Left lung (tissue), 10 donors: Measurements from ENCODE around the gene GPSM1. TPM values are rescaled to one million over a fixed set of nuclear protein-coding genes. Genes with fewer than 3 reads are reported as not detected.

Source experiments
- ATAC-seq: fragments of 200-7000 bp; cut with Tn5 transposase; one replicate; pipeline ENCODE4 v1.9.1; 2020; ENCODE audit warnings: moderate library complexity
- DNase-seq, 4 donors: peaks; one replicate each; pipeline ENCODE4 v3.0.0-alpha.2; 2013 to 2020
- H3K27ac ChIP-seq, 2 donors: fragments of 200-600 bp; sonication (generic) in 1 of 2; one replicate each; pipeline versions ENCODE4 v1.5.0 to v1.8.0; 2020 to 2021
- H3K27me3 ChIP-seq, 2 donors: fragments of 200-600 bp; sonication (generic) in 1 of 2; one replicate each; pipeline versions ENCODE4 v1.5.0 to v1.8.0; 2020 to 2021
- H3K36me3 ChIP-seq, 2 donors: fragments of 200-600 bp; sonication (generic) in 1 of 2; one replicate each; pipeline versions ENCODE4 v1.5.0 to v1.8.0; 2020 to 2021
- H3K4me1 ChIP-seq, 2 donors: fragments of 200-600 bp; one replicate each; pipeline ENCODE4 v1.8.0; 2021
- H3K4me3 ChIP-seq, 2 donors: fragments of 200-600 bp; sonication (generic) in 1 of 2; one replicate each; pipeline versions ENCODE4 v1.5.0 to v1.8.0; 2020 to 2021; ENCODE audit warnings: mild to moderate bottlenecking in 1 of 2
- H3K9me3 ChIP-seq, 2 donors: fragments of 200-600 bp; sonication (generic) in 1 of 2; one replicate each; pipeline versions ENCODE4 v1.5.0 to v1.8.0; 2020 to 2021
- intact Hi-C, 2 donors: fragments of 100-400 bp; cut with DNase I; formaldehyde crosslinking; loops; one replicate each; pipeline versions ENCODE4 v1.11.2 to v1.14.2; 2022
- polyA plus RNA-seq, 6 donors: library from polyadenylated mRNA; unstranded; fragments of 120-200 nt; gene quantifications; one replicate each; pipeline ENCODE4 v1.2.1, GENCODE V29; 2013; ENCODE audit not compliant: insufficient read length in 6 of 6
- total RNA-seq, 2 donors: library from RNA; stranded (reverse); fragmentation: NEBNext Ultra II Directional; extraction: Animal tissue kit (Norgen Biotek cat#: 25700); gene quantifications; one replicate each; pipeline ENCODE4 v1.2.1, GENCODE V29; 2021
- TF ChIP-seq, protein P1 (sequence below), 2 donors: fragments of 200-600 bp; sonication (generic) in 1 of 2; IDR thresholded peaks; one replicate each; pipeline versions ENCODE4 v1.5.0 to v1.8.0; 2021; ENCODE audit warnings: antibody characterized with exemption in 2 of 2
- donor health status: DM: no; HTN: yes; CAD: no.
- donor health status: DM: no; HTN: no; CAD: no.

The GPSM1 gene
- total and polyA plus RNA-seq, 8 donors: 21.7 to 84.3 (median 52.7) TPM

DNA sequence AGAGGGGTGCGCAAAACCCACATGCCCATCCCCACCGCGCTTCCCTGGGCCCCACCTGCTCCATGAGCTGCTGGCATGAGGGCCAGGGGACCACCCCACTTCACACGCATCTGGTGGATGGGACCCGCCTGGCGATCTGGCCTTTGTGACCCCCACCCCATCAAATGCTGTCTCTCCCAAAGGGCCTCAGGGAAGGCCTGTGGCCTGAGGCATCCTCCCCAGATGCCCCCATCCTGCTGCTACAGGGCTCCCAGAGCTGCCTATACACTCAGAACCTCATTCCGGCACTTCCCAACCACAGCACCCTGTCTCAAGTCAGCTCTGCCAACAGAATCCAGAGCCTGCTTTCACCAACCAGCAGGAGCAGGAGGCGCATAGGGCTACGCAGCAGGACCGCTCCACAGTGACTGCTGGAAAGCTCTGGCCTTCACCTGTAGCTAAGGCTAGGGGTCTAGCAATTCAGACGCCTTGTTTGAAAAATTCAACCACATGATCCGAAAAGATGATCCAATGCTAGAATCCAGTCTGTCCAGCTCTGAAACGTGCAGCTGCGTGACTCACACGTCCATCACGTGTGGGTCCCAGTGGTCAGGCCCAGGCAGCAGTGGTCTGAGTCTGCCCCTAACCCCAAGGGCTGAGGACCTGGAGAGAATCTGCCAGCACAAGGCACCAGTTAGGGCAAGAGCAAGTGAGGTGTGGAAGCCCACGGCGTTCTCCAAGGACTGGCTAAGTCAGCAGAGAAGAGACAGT is 74.0 kb downstream of the GPSM1 start:
- Histone ChIP-seq H3K27ac (no peak overlapping the region), H3K4me1 (peaks cover 16 to 26% of the 10 kb centered on the region in 2 donors), H3K4me3 (no peak overlapping the region), H3K27me3 (no peaks in the 10 kb centered on the region), H3K9me3 (no peaks in the 10 kb centered on the region), H3K36me3 (peaks cover 0 to 59% of the 10 kb centered on the region in 2 donors)
- intact Hi-C loops: no loop called here
- ATAC-seq (no peak), DNase-seq (peak in 1 of 4 donors; percentile 25)
- TF ChIP-seq, protein P1, sequence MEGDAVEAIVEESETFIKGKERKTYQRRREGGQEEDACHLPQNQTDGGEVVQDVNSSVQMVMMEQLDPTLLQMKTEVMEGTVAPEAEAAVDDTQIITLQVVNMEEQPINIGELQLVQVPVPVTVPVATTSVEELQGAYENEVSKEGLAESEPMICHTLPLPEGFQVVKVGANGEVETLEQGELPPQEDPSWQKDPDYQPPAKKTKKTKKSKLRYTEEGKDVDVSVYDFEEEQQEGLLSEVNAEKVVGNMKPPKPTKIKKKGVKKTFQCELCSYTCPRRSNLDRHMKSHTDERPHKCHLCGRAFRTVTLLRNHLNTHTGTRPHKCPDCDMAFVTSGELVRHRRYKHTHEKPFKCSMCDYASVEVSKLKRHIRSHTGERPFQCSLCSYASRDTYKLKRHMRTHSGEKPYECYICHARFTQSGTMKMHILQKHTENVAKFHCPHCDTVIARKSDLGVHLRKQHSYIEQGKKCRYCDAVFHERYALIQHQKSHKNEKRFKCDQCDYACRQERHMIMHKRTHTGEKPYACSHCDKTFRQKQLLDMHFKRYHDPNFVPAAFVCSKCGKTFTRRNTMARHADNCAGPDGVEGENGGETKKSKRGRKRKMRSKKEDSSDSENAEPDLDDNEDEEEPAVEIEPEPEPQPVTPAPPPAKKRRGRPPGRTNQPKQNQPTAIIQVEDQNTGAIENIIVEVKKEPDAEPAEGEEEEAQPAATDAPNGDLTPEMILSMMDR (IDR thresholded peaks at IDR 0.05): no peak

DNA sequence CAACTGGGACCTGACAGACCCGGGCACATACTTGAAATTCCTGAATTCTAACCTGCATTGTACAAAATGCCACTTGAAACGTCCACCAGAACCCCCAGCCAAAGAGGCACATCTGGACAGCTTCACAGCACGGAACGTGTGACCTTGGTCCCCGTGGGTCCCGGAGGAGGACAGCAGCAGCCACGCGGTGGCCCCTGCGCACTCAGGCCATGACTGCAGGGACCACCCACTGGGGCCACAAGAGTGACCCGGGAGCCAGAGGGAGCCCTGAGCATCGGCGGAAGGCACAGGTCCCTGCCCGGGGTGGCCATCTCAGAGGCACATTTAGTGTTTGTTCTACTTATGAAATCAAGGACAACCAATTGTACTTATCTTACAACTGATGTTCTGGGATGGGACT is 74.7 kb downstream of the GPSM1 start:
- no peaks in the 10 kb centered on the region for H3K27me3 ChIP-seq
- H3K27ac ChIP-seq: no peak overlapping the region
- ATAC-seq (no peak), DNase-seq (no peak)
- intact Hi-C loops: no loop called here
- TF ChIP-seq, protein P1 (IDR thresholded peaks at IDR 0.05): no peak
- H3K4me3 ChIP-seq: no peak overlapping the region
- H3K9me3 ChIP-seq: no peaks in the 10 kb centered on the region
- H3K4me1 ChIP-seq: peaks cover 16 to 26% of the 10 kb centered on the region in 2 donors
- peaks cover 0 to 59% of the 10 kb centered on the region in 2 donors for H3K36me3 ChIP-seq

DNA sequence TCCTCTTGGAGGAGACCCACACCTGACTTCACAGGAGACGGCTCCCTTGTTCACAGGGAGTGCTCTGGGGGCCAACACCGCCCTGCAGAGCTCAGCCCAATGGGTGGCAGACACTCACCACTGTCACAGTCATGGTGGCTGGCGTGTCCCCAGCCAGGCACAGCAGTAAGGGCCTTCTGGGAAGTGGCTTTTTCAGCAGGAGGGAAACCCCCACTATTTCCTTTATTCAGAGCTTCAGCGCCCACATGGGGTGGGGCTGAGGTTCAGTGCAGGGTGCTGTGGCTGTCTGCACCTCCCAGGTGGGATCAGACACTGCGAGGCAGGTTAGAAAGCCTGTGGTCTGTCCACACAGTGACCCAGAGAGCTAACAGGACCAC is 76.2 kb downstream of the GPSM1 start:
- Histone ChIP-seq H3K4me3 (no peak overlapping the region), H3K9me3 (no peaks in the 10 kb centered on the region), H3K27ac (no peak overlapping the region), H3K36me3 (peaks cover 0 to 58% of the 10 kb centered on the region in 2 donors), H3K4me1 (peaks cover 16 to 19% of the 10 kb centered on the region in 2 donors), H3K27me3 (no peaks in the 10 kb centered on the region)
- TF ChIP-seq, protein P1 (IDR thresholded peaks at IDR 0.05): no peak
- no peak for ATAC-seq
- intact Hi-C loops: no loop called here
- peak in 1 of 4 donors; percentile 30 for DNase-seq

DNA sequence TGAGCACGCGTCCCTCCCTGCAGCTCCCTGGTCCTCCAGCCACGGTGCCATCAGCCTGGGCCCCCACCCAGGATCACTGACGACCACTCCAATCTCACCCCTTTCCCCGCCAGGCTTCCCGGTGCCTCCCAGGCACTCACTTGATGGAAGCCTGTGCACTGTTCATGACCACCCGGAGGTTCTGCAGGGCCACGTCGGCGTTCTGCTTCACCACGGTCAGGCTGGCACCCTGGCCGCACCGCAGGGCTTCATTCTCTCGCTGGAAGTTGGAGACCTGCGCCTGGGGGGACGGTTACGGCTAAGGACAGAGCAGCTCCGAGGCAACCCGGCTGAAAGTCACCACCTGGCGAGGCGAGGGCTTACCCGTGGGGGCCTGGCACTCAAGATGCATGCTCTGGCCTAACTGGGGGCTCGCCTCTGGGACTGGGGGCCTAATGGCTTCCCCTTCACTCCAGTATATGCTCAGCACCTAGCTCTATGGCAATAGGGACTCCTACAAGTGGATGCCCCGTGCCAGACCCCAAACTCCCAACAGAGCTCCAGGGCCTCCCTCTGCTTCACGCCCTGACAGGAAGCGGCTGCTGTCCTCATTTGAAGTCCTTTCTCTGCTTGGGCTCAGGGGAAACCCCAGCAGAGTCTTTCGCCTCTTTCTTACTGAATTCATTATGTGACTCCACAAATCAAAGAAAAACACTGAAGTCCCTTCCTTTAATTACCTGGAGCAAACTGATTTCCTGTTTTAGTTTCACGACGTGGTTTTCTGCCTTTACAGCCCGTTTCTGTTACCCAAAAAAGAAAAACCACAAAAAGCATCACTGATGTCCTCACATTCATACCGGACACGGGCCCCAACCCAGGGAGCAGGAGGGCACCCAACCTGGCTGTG is 76.8 kb downstream of the GPSM1 start:
- intact Hi-C loops: no loop called here
- TF ChIP-seq, protein P1 (IDR thresholded peaks at IDR 0.05): no peak

DNA sequence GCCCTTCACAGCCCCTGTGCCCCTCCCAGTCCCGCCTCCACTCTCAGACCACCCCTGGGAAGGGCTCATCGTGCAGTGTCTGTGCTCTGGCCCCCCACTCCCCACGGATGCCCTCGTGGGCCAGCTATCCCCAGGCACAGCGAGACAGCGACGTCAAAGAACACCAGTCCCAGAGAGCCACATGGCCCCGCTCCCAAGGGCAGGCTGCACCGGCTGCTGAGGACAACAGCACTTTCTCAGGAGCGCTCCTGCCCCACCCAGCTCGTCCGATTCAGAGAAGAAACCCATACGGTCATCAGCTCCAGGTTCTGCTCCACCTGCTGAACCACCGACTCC is 77.4 kb downstream of the GPSM1 start:
- intact Hi-C loops: no loop called here
- peaks cover 15 to 21% of the 10 kb centered on the region in 2 donors for H3K4me1 ChIP-seq
- no peak overlapping the region for H3K4me3 ChIP-seq
- H3K27me3 ChIP-seq: no peaks in the 10 kb centered on the region
- ATAC-seq (no peak), DNase-seq (no peak)
- no peak overlapping the region for H3K27ac ChIP-seq
- H3K36me3 ChIP-seq: peaks cover 0 to 58% of the 10 kb centered on the region in 2 donors
- TF ChIP-seq, protein P1 (IDR thresholded peaks at IDR 0.05): no peak
- H3K9me3 ChIP-seq: no peaks in the 10 kb centered on the region

More for the DNA sequence above, 76.8 kb downstream of the GPSM1 start:
- Histone ChIP-seq H3K4me3 (no peak overlapping the region), H3K27ac (no peak overlapping the region), H3K4me1 (peaks cover 13 to 19% of the 10 kb centered on the region in 2 donors), H3K27me3 (no peaks in the 10 kb centered on the region), H3K9me3 (no peaks in the 10 kb centered on the region), H3K36me3 (peaks cover 0 to 58% of the 10 kb centered on the region in 2 donors)
- DNase-seq (no peak), ATAC-seq (no peak)
